Kasumi-1 (cell line): ENCODE results near the gene NAV2.

Experiments used
- DNase-seq, 2 experiments: peaks; one replicate each; lab custom pipeline; 2025; lab: John Stamatoyannopoulos, UW

The NAV2 gene, protein sequence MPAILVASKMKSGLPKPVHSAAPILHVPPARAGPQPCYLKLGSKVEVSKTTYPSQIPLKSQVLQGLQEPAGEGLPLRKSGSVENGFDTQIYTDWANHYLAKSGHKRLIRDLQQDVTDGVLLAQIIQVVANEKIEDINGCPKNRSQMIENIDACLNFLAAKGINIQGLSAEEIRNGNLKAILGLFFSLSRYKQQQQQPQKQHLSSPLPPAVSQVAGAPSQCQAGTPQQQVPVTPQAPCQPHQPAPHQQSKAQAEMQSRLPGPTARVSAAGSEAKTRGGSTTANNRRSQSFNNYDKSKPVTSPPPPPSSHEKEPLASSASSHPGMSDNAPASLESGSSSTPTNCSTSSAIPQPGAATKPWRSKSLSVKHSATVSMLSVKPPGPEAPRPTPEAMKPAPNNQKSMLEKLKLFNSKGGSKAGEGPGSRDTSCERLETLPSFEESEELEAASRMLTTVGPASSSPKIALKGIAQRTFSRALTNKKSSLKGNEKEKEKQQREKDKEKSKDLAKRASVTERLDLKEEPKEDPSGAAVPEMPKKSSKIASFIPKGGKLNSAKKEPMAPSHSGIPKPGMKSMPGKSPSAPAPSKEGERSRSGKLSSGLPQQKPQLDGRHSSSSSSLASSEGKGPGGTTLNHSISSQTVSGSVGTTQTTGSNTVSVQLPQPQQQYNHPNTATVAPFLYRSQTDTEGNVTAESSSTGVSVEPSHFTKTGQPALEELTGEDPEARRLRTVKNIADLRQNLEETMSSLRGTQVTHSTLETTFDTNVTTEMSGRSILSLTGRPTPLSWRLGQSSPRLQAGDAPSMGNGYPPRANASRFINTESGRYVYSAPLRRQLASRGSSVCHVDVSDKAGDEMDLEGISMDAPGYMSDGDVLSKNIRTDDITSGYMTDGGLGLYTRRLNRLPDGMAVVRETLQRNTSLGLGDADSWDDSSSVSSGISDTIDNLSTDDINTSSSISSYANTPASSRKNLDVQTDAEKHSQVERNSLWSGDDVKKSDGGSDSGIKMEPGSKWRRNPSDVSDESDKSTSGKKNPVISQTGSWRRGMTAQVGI (N-terminal part only)

DNA sequence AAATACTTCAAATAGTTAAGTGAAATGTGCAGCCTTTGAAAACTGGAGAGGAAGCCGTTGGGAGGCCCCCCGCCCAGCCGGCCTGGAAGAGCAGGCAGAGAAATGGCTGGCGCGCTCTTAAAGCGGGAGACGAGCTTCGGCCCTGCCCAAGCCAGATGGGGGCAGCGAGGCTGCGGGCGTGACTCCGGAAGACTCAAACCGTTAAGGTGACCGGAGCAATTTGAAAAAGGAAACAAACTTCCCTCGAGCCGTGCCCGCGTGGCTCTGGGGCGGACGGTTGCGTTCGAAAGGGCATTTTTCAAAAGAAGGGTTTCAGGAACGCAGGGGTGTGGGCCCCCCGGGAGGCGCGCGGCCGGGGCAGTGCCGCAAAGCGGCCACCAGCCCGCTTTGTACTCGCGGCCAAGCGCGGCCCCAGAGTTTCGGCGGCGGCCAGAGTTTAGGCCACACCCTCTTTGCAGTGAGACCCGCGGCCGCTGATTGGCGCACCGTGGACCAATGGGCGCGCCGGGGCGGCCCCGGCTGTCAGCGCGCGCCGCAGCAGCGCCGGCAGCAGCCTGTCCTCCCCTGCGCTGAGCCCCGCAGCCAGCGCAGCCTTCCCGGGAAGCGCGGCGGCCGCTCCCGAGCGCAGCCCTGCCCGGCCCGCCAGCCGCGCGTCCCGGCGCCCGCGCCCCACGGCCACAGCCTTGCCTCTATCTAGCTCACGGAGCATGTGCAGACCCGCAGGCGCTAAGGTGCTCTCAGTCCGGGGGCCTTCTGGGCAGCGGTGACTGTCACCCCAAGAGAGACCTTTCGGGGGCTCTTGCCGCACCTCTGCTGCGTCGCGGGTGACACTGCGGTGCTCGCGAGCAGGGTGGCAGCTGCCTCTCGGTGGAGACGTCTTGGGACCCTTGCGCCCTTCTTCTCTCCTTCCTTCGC, at the start of gene NAV2:
NAV2 (plus strand) TSS at position 557 of the 915 bp plus-strand sequence. CDS start 859 bp downstream, outside the sequence.
- DNase-seq = no peak

DNA sequence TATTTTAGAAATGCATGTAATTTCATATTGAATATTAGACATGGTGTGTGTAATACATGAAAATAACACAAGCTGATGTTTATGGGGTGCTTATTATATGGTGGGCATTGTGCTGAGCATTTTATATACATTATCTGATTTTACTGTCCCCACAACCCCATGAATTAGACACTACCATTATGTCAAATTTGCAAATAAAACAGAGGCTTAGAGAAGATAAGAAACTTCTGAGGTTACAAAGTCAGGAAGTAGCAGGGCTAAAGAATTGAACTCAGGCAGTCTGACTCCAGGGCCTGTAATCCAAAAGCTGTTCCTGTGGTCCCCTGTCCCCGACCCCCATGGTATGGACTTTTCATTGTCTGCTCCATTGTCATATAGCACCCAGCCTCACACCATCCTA, 49.4 kb upstream of the NAV2 start:
- DNase-seq = no peak

DNA sequence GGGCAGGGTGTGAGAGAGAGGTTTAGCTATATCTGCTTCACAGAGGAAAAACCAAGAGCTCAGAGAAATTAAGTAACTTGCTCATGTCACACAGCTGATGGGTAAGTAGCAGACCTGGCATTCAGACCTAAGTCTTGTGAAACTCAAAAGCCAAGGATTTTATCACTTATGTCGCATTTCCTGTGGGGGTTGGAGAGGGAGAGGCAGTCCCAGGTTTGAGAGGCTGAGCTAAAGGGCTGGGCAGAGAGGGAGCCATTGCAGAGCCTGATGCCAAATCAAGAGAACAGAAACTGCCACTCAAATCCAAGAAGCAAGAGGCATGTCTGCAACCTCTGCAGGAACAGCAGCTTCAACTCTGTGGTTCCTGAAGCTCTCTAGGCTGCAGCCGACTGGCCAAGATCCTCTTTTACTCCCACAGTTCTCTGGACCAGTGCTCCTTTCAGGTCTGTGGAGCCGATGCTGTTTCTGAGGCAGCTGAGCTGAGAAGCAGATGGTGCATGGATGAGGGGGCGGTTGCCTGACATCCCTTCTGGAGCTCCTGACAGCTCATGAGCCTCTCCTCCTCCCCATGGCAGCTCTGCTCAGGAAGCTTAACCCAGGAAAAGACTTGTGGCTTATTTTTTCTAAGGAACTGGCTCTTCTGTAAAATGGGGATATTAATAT, 47.6 kb upstream of the NAV2 start:
- DNase-seq = no peak

DNA sequence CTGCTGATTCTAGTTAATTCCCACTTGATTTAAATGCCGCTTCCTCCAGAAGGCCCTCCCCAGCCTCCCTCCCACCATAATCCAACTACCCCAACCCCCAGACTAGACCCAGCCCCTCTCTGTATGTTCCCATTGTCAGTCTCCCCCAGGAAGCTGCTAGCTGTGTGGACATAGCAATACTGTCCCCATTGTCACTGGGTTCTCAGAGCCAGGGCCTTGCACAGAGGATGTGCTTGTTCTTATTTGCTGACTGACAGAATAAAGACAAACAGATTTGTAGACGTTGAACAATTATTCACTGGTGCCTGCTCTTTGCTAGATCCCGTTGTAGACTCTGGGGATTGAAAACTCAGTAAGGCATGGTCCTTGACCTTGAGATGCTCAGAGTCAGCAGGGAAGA, 45.7 kb upstream of the NAV2 start:
- no peak for DNase-seq

DNA sequence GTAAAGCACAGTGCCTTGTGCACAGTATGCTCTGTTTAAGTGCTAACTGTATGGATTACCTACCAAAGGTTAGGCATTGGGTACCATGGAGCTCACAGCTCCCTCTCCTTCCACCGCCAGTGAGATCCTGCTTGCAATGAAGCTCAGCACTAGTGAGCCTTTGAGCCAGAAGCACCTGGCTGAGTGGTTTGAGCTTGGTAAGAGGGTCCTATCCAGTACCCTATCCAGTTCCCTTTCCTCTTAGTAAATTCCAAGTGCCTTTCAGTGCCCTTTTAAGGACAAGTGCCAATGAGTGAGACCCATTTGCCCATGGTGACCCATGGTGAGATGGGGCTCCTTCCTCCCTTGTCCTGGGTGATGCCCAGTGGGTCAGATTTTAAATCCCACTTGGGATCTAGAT, 43.1 kb upstream of the NAV2 start:
- DNase-seq = no peak

DNA sequence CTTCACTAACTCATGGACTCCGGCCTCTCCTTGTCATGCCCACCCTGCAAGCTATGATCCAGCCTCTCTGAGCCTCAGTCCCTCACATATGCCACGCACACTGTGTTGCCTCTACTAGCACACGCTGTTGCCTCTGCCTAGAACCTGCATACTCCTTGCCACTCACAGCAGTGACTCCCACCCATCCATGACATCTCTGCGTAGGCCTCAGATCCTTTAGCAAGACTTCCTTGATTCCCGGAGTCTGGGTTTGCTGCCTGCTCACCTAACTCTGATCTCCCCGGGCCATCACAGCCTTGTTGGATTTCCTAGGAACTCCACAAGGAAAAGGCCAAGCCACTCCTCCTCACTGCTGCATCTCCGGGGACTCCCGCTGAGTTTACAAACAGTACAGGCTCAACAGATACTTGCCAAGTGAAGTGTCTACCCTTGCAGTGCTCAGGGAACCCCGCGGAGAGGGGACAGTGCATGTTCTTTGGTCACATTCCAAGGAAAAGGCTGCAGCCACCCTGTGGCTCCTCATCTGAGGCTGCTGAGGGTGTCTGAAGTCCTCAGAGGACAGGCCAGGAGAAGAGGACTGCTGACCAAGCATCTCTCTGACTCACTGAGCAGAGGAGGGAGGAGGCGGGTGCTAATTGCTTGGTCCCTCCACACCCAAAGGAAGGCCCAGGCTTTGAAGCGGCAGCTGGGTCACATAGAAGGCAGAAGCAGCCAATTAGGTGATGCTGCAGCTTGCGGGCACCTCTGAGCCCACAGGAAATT, 42.4 kb upstream of the NAV2 start:
- no peak for DNase-seq

DNA sequence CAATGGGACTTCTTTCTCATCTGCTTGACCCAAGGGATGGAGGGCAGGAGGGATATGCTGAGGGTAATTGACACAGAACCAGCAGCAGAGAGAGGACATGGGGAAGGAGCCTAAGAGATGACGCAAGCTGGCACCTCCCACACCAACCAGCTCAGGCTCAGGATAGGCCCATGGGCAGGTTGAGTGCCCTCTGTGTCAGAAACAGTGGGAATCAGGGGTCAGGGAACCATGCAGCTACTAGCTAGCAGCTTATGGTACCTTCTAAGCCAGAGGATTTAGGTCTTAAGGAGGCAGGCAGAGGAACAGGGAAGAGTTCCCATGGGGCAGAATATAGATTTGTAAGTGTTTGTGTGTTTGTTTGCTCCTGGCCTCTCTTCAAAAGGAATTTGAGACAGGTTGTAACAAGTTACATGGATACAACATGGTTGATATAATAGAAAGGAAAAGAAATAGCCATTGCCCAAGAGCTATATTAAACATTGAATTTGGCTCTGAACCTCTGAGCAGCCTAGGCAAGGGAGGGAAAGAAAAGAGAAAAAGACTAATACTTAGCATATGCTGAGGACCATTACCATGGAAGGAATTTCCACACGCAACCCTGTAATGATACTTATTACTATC, 39.9 kb upstream of the NAV2 start:
- no peak for DNase-seq

DNA sequence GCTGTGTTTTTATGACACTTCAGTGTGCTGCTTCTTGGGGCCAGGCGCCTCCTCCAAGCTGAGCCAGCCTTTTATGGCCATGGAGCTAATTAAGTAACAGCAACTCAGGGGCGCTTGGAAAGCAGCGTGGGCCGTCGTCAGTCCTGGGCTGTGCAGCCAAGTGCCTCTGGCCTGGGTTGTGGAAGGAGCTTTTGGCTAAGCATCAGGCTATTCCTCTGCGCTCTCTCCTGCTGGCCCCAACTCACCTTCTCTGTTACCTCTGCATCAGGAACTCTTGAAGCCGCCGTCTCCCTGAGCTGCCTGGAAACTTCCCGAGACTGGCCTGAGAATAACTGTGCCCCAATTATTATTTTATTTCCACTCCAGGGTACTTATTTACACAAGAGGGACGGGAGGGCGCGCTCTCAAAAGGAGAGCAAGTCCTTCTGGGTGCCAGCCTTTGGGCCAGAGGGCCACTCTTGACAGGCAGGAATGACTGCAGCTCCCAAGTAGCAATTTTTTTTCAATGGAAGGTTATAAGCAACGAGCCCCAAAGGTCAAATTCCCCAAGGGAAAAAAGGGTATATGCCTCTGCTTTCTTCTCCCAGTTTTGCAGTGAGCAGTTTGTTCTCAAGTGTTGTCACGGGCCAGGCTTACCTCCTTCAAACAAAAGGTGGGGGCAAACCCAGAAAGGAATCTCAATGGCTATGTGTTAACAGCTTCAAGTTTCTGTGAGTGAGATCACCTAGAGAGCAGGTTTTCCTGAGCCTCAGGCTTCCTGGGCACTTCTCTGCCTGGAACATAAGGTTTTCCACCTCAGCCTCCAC, 38.5 kb upstream of the NAV2 start:
- no peak for DNase-seq

DNA sequence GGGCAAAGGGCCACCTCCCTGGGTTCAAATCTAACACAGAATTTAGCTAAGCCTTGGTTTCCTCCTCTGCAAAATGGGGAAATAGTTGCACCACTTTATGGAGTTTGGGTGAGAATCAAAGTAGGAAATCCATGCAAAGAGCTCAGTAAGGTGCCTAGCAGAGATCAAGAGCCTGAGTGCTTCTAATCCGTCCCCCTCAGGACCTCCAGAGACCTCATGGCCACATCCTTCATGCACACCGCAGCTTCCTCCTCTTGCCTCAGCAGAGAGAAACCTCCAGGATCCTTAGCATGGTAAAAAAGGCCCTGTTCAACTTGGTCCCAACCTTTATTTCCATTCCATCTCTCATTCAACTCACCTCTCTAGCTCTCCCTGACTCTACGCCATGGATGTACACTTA, 37.8 kb upstream of the NAV2 start:
- no peak for DNase-seq

DNA sequence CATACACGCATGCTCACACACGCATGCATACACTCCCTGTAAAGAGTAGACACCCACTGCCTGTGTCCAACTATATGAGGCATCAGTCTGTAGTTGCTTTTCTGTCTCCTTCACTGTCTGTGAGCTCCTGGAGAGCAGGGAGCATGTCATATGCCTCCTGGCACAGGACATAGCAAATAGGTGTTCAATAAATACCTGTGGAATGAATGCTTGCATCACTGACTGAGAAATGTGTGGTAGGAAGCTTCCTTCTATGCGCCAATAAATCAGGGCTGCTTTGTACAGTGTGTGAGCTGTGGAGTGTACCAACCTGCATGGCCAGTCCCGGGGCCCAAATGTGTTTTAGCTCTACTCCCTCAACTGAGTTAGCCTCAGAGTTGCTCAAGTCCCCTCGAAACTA, 37.2 kb upstream of the NAV2 start:
- DNase-seq = no peak

DNA sequence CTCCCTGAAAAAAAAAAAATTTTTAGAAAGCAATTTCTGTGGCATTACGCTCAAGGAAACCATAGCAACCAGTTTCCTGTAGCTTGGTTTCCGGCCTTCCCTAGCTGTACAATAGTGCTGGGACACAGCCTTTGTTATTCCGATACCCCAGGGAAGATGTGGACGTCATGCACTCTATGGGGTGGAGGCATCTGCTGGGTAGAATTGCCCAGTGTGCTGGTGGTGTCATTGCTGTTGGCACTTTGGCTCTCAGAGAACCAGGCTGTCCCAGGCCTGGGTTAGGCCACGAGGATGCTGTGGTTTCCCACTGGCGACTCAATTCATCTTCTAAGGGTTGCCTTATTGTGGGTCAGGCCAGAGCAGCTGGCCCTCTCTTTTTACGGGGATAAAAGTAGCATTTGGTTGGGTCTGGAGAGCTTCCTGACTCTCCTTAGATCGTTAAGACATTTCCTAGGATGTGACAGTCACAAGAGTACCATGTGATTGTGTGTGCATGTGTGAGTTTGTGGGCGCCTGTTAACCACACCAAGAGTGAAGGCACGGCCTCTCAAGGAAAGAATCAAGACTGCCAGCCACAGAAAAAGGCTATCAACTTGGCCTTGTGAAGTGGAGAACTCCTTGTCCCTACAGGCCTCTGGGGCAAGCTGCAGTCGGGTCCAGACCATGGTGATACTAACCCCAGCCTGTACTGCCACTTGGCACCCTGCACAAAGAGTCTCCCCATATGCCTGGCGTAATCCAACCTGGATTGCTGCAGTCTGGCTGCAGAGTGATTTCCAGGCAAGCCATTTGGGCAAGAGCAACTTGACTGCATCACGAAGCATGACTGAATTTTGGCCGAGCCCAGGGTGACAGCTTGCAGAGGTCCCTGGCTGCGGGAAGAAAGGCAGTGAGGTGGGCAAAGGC, 35.9 kb upstream of the NAV2 start:
- DNase-seq = no peak

DNA sequence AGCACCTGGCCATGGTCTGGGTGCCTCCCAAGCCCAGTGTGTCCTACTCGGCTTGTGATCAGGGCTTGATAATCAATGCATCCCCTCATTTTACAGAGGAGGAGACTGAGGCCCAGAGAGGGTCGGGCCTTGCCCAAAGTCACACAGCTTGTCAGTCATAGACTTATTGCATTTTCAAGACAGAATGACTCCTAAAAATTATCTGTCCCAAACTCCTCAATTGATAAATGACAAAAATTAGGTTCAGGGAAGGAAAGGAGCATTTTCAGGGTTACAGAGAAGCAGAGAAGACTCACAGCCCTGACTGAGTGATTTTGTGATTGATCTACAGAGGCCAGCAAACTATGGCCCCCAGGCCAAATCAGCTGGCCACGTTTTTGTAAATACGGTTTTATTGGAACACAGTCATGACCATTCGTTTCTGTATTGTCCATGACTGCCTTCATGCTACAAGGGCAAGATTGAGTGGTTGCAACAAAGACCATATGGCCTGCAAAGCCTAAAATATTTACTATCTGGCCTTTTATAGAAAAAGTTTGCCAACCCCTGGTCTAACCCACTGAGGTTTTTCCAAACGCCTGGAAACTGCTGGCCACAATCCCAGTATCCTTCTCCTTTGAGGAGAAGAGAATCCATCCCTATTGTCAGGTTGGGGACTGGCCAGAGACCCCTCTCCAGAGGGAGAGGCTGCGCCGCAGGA, 35.1 kb upstream of the NAV2 start:
- no peak for DNase-seq

DNA sequence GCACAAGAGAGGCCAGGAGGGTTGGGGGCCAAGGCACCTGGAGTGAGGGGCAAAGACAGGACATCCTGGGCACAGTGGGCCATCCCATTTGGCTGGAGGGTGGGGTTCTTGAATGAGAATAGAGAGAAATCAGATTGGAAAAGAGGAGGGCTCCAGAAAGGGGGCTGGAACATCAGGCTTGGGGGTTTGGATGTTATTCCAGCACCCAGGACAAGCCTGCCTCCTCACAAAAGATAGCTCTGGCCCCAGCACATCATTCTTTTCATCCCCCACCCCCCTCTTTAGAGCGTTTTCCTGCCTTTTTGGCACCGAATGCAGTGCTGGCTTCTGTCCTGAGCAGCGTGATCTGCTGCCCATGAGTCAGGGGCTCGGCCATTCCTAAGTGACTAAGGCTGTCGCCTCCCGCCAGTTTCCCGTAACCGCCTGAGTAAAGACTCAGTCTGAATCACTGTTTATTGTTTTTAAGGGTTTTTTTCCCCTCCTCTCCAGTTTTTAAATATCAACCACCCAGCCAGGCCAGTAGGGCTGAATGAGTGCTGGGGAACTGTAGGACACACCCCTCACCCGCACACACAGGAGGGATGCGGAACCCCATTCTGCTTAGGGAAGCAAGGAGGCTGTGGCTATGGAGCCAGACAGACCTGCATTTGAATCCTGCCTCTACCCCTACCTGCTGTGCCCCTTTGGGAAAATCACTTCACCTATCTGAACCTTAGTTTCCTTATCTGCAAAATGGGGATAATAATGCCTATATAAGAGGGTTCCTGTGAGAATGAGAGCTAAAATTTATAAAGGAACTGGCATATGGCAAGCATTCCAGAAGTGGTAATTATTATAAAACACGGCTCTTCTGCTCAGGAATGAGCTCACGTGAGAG, 32.4 kb upstream of the NAV2 start:
- no peak for DNase-seq

DNA sequence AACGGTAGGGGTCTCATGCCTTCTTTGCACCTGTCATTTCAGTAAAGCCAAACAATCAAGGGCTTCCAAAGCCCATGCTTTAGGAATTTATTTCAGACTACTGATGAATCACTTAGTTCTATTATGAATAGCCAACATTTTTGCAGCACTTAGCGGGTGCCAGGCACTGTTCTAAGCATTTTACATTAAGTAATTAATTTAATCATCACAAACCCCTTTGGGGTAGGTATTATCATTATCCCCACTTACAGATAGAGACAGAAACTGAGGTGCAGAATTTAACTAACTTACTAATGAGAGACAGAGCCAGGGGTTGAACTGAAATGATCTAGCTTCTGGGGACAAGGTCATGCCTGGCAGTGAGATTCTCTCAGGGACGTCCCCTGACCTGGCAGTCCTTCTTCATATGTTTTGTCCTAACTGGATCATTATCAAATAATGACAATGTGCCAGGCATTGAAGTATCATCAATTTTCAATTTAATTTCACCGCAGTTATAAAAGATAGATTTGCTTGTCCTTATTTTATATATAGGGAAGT, 31.7 kb upstream of the NAV2 start:
- DNase-seq = no peak

DNA sequence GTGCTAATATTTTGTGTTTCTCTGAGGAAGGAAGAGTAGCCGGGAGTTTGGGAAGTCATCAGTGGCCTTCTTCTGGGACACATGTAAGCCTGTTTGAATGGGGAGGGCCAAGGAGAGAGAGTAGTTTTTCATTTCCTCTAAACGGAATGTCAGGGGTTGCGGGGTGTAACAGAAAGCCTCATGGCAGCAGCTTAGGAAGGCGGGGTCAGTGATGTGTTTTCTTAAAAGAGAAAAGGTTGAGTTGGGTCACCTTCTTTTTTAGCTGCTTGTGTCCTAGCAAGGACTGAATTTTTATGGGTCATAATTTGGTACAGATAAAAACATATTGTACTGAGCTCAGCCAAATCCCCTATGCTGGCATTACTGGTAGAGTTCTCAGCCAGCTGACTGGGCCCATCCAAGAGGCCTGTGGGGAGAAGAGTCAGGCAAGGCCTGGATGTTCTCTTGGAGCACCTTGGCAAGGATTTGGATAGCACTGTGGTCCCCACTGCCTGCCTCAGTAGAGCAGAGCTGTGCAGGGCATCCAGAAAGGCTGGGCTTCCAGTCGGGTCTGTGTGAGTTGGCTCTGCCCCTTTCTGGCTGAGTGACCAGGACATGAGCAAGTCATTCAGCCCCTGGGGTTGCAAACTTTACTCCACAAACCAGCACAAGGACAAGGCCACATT, 29.4 kb upstream of the NAV2 start:
- no peak for DNase-seq
